Stimulated activated CD4-positive, alpha-beta T cell treated with anti-CD3 and anti-CD28 coated beads, TNF-alpha, amount 100 ng/mL, for 24 hours (primary cell): ENCODE data around the gene NIPBL.
"Not testable (repeated sequence)": the region's sequence is repeated elsewhere in the genome, so short reads cannot be mapped to it uniquely, and the experiment has no call there.

Experiments
- DNase-seq, 3 experiments: peaks; one replicate each; pipeline ENCODE4 v3.0.0-alpha.2; 2020; ENCODE audit warnings: low read depth in 3 of 3

NIPBL gene

DNA sequence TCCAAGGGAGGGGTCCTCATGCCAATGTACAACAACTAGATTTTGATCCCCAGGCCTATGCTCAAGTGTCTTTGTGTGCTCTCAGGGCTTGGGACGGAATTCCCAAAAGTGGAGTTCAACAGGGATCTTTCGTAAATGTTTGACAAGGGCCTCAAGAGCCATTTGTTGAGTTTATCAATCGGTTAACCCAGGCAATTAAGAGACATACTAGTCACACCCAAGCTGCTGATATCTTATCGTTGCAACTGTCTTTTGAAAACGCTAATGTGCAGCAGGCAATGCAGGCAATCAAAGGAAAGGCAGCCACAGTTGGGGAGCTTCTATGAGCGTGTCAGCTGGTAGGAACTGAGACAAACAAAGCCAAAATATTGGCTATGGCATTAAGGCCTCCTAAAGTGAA, 211.4 kb downstream of the NIPBL start:
- DNase-seq = no peak

DNA sequence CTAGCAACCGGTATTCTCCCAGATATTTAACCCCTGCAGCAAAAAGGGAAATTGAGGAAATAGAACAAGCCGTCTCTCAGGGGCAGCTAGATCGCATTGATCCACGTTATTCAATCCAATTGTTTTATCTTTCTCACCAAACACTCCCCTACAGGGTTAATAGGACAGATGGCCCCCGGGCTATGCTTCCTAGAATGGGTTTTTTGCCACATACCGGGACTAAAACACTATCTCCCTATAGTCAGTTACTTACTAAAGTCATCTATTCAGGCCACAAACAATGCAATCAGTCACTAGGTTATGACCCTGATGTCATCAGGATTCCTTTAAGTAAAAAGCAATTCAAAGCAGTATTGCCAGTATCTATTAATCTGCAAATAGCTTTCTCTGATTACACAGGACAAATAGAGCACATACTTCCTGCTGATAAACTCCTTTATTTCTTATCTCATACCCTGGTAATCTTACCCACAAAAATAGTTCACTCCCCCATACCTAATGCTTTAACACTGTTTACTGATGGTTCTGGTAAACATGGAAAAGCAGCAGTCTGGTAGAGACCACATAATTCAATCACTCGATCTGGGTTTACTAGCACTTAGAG, 213.7 kb downstream of the NIPBL start:
- no peak for DNase-seq

DNA sequence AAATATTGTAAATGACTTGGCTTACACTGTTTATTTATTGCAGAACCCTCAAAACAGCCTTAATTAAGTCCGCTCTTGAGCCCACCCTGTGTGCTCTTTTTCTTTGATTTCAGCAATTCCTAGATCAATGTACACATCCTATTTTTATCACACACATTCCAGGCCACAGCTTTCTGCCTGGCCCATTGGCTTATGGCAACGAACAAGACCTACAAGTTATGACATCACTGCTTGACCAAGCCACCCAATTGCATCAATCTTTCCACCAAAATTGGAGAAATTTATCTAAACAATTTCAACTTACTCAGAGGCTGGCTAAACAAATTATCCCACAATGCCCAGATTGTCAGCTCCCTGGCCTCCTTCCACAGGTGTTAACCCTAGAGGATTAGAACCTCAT, 214.2 kb downstream of the NIPBL start:
- DNase-seq = no peak

GRCh38 chr5:37093795-37094194, 217.2 kb downstream of the NIPBL start:
- not testable (repeated sequence) for DNase-seq

DNA sequence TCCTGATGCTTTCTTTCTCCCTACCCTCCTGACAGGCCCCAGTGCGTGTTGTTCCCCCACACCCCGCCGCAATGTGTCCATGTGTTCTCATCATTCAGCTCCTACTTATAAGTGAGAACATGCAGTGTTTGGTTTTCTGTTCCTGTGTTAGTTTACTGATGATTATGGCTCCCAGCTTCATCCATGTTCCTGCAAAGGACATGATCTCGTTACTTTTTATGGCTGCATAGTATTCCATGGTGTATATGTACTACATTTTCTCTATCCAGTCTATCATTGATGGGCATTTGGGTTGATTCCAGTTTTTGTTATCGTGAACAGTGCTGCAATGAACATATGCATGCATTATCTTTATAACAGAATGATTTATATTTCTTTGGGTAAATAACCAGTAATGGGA, 222.7 kb downstream of the NIPBL start:
- DNase-seq = not testable (repeated sequence)

DNA sequence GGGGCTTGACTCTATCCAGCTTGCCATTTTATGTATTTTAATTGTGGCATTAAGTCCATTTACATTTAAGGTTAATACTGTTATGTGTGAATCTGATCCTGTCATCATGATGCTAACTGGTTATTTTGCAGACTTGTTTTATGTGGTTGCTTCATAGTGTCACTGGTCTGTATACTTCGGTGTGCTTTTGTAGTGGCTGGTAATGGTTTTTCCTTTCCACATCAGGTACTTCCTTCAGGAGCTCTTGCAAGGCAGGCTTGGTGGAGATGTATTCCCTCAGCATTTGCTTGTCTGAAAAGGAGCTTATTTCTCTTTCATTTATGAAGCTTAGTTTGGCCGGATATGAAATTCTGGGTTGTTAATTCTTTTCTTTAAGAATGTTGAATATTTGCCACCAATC, 226.7 kb downstream of the NIPBL start:
- no peak for DNase-seq

GRCh38 chr5:37109338-37109737, 232.8 kb downstream of the NIPBL start:
- no peak for DNase-seq

- DNase-seq = no peak
Measured at GRCh38 chr5:37110135-37110534, 233.6 kb downstream of the NIPBL start.

- peak in 1 of 3 experiments; percentile 5 for DNase-seq
Measured at GRCh38 chr5:37111426-37112382, 235.1 kb downstream of the NIPBL start.

GRCh38 chr5:37112383-37112991, 235.9 kb downstream of the NIPBL start:
- DNase-seq = no peak
